ENCODE data around the gene TLK2.
"Not testable (repeated sequence)": the region's sequence is repeated elsewhere in the genome, so short reads cannot be mapped to it uniquely, and the experiment has no call there.

GRCh38 chr17:62477718-62478408 is 762 bp upstream of the TLK2 start:
- TF ChIP-seq EZH2 (IDR thresholded peaks at IDR 0.05; ENCODE audit: low read length, unreplicated experiment); CTCF (conservative IDR thresholded peaks at IDR 0.05; ENCODE audit: low read depth, low read length): not testable (repeated sequence)

All from PC-3 (cell line).